ENCODE measurements around the gene PLBD2.

Gene PLBD2

DNA sequence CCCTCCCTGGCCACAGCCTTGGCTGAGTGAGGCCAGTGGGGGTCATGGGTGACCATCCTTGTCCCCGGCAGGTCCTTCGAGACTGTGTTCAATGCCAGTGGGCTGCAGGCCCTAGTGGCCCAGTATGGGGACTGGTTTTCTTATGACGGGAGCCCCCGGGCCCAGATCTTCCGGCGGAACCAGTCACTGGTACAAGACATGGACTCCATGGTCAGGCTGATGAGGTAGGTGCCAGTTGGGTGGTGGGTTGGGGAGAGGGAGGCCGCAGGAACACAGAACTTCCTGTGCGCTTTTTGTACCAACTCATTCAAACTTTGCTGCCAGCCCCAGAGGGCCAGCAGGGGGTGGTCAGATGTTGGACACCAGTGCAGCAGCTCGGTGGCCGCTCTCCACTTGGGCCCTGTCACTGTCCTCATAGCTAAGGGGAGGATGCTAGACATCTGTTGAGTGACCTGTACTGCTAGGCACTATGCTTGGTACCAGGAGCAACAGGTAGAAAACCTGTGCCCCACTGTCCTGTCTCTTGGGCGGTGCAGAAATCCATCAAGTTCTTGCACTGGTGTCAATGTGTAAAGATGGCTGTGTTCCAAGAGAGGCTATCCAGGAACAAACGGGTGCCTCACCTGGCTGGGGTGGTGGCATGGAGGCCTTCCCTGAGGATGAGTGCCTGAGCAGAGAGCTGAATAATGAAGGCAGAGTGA lies 28.6 kb downstream of the PLBD2 start:
- no peak for DNase-seq (ENCODE audit: low read depth)
- H3K4me3 ChIP-seq (ENCODE audit: low read depth, low read length): no peak overlapping the region
- TF ChIP-seq, protein P1, sequence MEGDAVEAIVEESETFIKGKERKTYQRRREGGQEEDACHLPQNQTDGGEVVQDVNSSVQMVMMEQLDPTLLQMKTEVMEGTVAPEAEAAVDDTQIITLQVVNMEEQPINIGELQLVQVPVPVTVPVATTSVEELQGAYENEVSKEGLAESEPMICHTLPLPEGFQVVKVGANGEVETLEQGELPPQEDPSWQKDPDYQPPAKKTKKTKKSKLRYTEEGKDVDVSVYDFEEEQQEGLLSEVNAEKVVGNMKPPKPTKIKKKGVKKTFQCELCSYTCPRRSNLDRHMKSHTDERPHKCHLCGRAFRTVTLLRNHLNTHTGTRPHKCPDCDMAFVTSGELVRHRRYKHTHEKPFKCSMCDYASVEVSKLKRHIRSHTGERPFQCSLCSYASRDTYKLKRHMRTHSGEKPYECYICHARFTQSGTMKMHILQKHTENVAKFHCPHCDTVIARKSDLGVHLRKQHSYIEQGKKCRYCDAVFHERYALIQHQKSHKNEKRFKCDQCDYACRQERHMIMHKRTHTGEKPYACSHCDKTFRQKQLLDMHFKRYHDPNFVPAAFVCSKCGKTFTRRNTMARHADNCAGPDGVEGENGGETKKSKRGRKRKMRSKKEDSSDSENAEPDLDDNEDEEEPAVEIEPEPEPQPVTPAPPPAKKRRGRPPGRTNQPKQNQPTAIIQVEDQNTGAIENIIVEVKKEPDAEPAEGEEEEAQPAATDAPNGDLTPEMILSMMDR (IDR thresholded peaks at IDR 0.05; ENCODE audit: control insufficient read depth, extremely low read depth, insufficient read depth): no peak

DNA sequence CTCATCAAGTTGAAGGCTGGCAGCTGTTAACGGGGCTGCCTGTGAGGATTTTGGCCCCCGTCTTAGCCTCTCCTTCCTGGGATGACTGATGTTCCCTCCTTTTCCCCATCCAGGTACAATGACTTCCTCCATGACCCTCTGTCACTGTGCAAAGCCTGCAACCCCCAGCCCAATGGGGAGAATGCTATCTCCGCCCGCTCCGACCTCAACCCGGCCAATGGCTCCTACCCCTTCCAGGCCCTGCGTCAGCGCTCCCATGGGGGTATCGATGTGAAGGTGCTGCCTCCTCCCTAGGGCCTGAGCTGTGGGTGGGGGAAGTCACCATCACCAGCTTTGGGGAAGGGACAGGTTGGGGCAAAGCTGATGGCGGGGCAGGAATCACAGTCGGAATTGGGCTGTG lies 29.2 kb downstream of the PLBD2 start:
- no peak overlapping the region for H3K4me3 ChIP-seq (ENCODE audit: low read depth, low read length)
- TF ChIP-seq, protein P1 (IDR thresholded peaks at IDR 0.05; ENCODE audit: control insufficient read depth, extremely low read depth, insufficient read depth): no peak
- no peak for DNase-seq (ENCODE audit: low read depth)

DNA sequence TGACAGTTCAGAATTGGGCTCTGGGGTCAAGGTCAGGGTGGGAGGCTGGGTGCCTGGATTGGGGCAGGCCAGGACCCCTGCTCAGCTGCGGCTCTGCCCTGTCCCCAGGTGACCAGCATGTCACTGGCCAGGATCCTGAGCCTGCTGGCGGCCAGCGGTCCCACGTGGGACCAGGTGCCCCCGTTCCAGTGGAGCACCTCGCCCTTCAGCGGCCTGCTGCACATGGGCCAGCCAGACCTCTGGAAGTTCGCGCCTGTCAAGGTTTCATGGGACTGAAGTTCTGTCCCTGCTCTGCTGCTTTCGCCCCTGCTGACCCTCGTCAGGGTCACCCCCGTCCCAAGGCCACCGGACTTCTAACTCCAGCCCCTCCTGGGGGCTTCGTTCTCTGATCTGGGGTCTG lies 30.0 kb downstream of the PLBD2 start:
- H3K4me3 ChIP-seq (ENCODE audit: low read depth, low read length): no peak overlapping the region
- DNase-seq (ENCODE audit: low read depth): no peak
- TF ChIP-seq, protein P1 (IDR thresholded peaks at IDR 0.05; ENCODE audit: control insufficient read depth, extremely low read depth, insufficient read depth): no peak

DNA sequence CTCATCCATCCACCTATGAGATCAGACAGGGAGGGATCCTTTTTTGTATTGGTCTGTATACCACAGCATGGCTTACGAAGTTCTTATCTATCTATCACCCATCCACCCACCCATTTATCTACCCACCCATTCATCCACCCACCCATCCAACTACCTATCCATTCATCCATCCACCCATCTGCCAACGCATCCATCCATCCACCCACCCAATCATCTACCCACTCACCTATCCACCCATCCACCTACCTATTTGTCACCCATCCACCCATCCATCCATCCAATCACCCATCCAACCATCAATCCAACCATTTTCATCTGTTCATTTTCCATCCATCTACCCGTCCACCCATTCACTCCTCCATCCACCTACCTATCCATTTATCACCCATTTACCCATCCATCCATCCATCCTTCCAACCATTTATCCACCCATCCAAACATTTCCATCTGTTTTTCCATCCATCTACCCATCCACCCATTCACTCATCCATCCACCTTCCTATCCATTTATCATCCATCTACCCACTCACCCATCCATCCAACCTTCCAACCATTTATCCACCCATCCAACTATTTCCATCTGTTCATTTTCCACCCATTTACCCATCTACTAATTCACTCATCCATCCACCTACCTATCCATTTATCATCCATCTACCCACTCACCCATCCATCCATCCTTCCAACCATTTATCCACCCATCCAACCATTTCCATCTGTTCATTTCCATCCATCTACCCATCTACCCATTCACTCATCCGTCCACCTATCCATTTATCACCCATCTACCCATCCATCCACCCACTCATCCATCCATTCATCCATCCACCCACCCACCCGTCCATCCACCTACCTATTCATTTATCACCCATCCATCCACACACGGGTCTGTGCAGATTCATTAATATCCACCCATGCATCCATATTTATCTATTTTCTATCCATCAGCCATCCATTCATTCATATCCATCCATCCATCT lies 32.0 kb downstream of the PLBD2 start:
- DNase-seq (ENCODE audit: low read depth): no peak
- no peak overlapping the region for H3K4me3 ChIP-seq (ENCODE audit: low read depth, low read length)
- TF ChIP-seq, protein P1 (IDR thresholded peaks at IDR 0.05; ENCODE audit: control insufficient read depth, extremely low read depth, insufficient read depth): no peak

DNA sequence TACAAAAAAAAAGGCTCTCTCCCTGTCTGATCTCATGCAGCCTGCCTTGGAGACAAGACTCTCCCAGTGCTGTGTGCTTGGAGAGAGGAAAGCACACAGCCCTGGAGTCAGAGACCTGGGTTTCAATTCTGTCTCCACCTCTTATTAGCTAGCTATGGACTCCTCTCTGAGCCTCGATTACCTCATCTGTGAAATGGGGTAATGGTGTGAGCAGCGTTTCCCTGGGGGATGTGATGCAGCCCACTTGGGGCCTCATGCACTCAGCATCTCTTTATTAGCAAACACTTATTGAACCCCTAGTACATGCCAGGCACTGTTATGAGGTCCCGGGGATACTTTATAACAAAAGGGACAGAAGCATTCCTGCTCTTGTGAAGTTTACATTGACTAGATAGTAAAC lies 32.8 kb downstream of the PLBD2 start:
- DNase-seq (ENCODE audit: low read depth): no peak
- no peak overlapping the region for H3K4me3 ChIP-seq (ENCODE audit: low read depth, low read length)
- TF ChIP-seq, protein P1 (IDR thresholded peaks at IDR 0.05; ENCODE audit: control insufficient read depth, extremely low read depth, insufficient read depth): no peak

DNA sequence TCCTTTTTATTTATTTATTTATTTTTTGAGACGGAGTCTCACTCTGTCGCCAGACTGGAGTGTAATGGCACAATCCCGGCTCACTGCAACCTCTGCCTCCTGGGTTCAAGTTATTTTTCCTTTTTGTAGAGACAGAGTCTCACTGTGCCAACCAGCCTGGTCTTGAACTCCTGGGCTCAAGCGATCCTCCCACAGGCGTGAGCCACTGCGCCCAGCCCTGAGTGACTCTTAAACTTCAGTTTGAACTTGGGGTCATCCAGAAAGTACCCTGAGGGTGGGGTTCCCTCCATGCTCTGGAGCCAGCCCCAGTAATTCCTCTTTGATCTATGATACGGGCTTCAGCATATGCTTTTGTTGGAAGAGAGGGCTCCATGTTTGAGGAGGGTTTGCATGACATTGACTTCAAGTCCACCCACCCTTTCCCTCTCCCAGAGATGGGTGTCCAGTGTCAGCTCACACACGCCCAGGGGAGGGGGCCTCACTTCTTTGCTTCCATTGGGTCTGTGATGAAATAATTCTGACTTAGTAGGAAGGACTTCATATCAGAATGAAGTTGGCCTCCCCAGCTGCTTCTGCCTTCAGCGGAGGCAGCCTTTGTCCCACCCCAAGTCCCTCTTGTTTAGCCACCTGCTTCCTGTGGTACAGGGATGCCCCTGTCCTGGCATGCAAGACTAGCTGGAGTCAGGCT lies 33.4 kb downstream of the PLBD2 start:
- no peak overlapping the region for H3K4me3 ChIP-seq (ENCODE audit: low read depth, low read length)
- DNase-seq (ENCODE audit: low read depth): no peak
- TF ChIP-seq, protein P1 (IDR thresholded peaks at IDR 0.05; ENCODE audit: control insufficient read depth, extremely low read depth, insufficient read depth): no peak
